H4 (cell line): ENCODE data around the gene B4GALNT2. TPM values are rescaled to one million over a fixed set of nuclear protein-coding genes. Genes with fewer than 3 reads are reported as not detected.

Experiments used
- DNase-seq: peaks from one replicate; pipeline ENCODE4 v3.0.0-alpha.2; 2015; ENCODE audit warnings: low spot score
- total RNA-seq: library from RNA; depleted of rRNA; stranded (reverse); fragments of >200 nt; shearing (Covaris generic); gene quantifications from 2 replicates; pipeline ENCODE4 v1.2.3, GENCODE V29; 2014

B4GALNT2 gene
- total RNA-seq, 1 experiment from 2014 or later: not detected

DNA sequence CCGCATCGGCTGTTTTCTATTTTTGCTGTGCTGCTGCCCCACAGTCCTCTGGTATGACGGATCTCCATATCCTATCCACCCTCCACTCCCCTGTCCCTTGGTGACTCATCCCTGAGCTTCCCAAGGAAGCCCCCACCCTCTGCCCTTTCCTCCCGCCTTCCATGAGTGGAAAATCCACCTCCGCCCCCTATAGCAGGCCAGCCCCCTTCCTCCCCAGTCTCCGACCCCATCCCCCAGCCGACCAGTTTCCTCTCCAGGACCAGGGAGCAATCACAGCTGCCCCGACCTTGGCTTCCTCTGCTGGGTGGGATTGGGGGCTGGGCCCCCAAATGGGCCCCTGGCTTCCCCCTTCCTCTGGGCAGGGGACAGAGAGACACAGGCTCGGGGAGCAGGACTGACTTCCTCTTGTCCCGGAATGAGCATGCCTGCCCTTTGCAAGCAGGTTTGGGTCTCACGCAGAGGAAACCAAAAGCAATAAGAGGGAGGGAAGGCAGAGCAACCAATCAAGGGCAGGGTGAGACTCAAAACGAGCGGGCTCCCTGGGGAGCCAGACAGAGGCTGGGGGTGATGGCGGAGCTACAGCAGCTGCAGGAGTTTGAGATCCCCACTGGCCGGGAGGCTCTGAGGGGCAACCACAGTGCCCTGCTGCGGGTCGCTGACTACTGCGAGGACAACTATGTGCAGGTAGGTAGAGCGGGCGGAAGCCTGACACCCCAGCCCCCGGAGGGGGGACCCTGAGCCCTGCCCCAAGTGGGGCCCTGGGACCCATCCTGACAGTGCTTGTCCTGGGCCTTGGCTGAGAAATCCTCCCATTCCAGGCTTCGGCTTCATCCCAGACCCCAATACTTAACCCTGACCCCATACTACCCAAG, 77.8 kb downstream of the B4GALNT2 start, which contains the start of the genes ABI3 and GNGT2:
Gene ABI3, plus strand, starts transcription at position 550 of the 872 bp plus-strand sequence. Its CDS starts 18 bp downstream, at position 568.
Gene GNGT2, minus strand, starts transcription at position 417 of the 872 bp plus-strand sequence. CDS start 3,152 bp downstream, outside the sequence.
- DNase-seq: no peak

GRCh38 chr17:49213399-49213798, 80.8 kb downstream of the B4GALNT2 start:
- DNase-seq: no peak

- no peak for DNase-seq
These were observed 81.3 kb downstream of the B4GALNT2 start for GRCh38 chr17:49213847-49214246.

DNA sequence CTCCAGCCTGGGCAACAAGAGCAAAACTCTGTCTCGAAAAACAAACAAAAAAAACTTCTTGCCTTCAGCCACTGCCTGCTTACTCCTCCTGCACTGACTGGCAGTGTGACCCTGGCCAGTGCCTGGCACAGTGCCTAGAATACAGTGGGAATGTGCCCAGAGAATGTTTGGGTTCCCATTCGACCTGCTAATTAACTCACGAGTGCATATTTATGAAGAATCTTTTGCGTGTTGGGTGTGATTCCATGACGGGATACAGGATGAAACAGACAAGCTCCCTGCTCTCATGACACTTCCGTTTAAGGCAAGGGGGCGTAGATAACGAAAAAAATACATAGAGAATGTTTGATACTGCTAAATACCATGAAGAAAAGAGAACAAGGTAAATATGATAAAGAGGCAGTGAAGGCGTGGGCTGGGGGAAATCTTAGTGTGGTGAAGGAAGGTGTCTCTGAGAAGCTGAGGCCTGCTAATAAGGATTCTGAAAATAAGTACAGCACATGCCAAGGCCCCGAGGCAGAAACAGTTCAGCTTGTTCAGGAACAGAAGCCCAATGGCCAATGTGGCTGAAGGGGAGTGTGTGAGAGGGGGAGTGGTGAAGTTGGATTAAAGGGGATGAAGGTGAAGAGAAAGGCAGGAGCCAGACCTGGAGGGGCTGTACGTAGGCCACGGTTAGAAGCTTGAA, 82.2 kb downstream of the B4GALNT2 start:
- peak; percentile 38 for DNase-seq

- no peak for DNase-seq
These were observed 83.9 kb downstream of the B4GALNT2 start for GRCh38 chr17:49216482-49216881.

- DNase-seq: no peak
These were observed 84.5 kb downstream of the B4GALNT2 start for GRCh38 chr17:49216953-49217650.

- no peak for DNase-seq
These were observed 85.3 kb downstream of the B4GALNT2 start for GRCh38 chr17:49217651-49218413.

- no peak for DNase-seq
These were observed 86.7 kb downstream of the B4GALNT2 start for GRCh38 chr17:49218941-49219913.

DNA sequence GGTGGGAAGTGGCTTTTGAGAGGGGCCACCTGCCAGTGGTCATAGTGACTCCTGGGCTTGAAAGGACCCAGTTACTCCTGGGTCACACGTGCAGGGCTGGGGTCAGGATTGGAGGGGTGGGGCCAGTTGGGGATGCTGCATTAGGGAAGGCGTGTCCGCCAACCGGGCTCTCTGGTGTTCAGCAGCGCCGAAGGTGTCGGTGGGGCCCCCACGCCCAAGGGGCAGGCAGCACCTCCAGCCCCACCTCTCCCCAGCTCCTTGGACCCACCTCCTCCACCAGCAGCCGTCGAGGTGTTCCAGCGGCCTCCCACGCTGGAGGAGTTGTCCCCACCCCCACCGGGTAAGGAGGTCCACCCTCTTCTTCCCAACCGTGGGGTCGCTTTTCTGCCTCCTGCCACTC, 87.4 kb downstream of the B4GALNT2 start:
- DNase-seq: no peak

DNA sequence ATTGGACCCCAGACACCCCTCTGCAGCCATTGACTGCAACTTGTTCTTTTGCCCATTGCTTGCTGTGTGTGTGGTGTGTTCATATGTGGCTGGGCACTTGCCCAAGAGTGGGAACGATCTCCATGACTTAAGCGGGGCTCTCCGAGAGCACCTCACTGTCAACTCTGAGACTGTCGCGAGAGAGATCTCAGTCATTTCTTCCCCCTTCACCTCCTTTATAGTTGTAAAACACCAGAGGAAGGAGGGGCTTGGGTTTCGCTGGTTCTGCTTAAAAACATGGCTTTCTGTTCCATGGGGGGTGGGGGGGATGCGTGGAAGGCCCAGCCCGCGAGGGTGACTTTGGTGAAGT, 90.6 kb downstream of the B4GALNT2 start:
- no peak for DNase-seq

GRCh38 chr17:49223517-49224197, 91.1 kb downstream of the B4GALNT2 start:
- DNase-seq: no peak

DNA sequence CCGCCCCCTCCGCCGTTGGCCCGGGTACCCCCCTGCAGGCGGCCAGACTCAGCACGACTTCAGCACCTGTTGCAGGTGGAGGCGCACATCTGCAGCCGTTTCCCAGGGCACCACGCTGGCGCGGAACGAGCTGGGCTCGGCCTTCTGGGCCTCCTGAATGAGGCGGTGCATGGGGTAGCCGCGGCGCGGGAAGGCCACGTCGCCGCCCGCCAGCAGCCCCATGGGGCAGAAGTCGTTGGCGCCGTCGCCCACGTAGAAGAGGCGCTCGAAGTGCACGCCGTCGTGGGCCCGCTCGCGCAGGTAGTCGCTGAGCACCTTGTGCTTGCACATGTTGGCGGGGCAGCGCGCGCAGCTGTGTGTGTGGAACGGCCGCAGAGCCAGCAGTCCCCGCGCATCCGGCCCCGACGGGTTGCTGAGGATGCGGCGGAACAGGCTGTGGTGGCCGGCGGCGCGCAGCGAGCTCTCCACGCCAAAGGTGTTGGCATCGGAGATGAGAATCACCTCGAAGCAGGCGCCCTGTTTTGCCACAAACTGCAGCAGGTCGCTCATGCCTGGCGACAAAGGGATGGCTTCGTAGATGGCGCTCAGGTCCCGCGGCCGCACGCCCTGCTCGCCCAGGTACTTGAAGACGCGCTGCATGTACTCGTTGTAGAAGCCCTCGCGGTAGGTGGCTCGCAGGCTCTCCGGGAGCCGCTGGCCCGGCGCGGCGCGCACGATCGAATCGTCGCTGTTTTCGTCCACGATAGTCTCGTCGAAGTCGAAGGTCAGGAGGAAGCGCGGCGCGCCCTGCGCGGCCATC, 91.8 kb downstream of the B4GALNT2 start:
- no peak for DNase-seq

DNA sequence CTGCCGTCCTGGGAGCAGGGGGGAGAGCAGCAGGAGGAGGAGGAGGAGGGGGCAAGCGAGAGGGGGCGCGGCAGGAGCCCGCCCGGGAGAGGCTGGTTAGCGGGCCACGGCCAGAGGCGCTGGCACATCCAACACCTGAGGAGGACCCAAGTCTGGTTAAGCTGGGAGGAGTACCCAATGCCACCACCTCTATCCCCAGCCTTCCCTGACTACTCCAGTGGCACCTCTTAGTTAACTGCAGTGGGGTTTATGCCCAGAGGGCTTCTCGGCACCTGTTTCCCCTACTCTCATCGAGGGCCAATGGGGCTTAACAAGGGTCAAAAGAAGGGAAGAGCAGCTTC, 92.4 kb downstream of the B4GALNT2 start:
- no peak for DNase-seq

DNA sequence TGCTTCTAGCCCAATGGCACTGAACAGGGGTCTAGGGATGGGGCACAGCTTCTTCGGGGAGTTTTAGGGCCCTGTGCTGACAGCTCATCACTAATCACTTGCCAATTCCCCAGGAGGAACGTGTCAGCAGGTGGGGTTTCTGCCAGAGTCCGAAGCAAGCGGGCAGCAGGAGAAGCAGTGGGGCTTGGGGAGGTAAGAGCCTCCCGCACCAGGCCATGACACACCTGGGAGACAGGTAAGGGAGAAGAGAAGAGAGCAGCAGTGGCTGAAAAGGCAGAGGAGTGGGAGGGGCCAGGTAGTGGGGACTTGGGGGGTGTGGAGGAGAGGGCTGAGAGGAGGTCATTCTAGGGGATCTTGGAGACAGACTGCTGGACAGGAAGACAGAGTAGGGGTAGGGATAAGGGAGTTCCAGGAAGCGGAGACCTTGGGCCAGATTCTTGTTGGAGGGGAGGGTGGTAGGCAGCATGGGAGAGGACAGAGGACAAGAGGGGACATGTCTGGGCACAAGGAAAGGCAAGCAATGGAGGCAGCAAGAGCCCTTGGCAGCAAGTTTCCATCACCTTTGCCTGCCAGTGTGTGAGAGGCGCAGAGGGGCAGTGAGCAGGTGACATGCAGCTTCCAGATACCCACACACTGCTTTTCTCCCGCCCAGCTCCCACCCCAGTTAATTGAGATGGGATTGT, 93.1 kb downstream of the B4GALNT2 start:
- DNase-seq: no peak
